NCI-H460 (cell line): ENCODE data around the gene MTAP. TPM values are rescaled to one million over a fixed set of nuclear protein-coding genes. Genes with fewer than 3 reads are reported as not detected.

Experiments
- DNase-seq: peaks from one replicate; pipeline ENCODE4 v3.0.0-alpha.2; 2016; ENCODE audit warnings: low read depth; ENCODE audit errors: extremely low read depth
- polyA plus RNA-seq: library from polyadenylated mRNA; depleted of rRNA; stranded (reverse); fragments of >200 nt; gene quantifications from 2 replicates; pipeline ENCODE4 v1.2.3, GENCODE V29; 2014; cell fraction: nucleus; rRNA removed
- total RNA-seq: library from RNA; depleted of rRNA; stranded (reverse); fragments of >200 nt; shearing (Covaris generic); gene quantifications from 2 replicates; pipeline ENCODE4 v1.2.3, GENCODE V29; 2014; rRNA removed

Gene MTAP
- total RNA-seq: 43.7 and 55.3 TPM in 2 replicates
- polyA plus RNA-seq: 36.2 and 128 TPM in 2 replicates

GRCh38 chr9:21802418-21803000 is at the start of gene MTAP:
Gene MTAP (plus strand): TSS chr9:21802636. CDS start chr9:21802749, 113 bp downstream.
- peak; percentile 74 for DNase-seq

DNA sequence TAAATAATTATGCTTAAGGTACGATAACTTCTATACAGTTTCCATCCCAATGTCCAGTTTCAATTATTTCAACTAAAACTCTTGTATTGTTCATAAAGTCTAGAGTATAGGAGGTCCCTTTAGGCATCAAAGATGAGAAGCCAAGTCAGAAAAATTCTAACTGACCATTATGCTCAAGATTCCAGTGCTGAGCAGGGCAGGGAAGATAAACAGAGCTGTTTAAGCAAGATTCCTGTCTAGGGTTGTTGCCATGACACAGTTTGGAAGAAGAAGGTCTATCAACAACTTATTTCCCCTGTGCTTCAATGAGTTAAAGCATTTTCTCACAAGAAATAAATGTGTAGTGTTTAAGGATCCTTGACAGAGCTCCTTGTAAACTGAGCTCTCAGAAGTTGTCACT is 48.9 kb upstream of the MTAP start:
- DNase-seq: no peak

GRCh38 chr9:21754741-21755140 is 47.7 kb upstream of the MTAP start:
- DNase-seq: no peak

DNA sequence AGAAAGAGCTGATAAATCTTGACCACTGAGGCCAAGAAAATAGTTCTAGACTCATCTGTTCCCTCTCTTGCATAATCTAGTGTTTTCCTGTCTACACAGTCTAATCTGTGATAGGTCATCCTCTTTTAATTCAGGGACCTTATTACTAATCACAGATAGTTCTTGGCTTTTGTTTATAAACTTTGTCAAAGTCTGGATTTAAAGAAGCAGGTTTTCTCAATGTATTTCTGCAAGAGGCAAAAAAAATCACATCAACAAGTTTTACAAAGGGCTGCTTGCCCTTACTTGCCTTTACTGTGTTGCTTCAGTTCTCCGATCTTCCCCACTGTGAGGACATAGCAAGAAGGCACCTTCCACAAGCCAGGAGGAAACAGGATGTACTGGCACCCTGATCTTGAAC is 43.9 kb upstream of the MTAP start:
- no peak for DNase-seq

DNA sequence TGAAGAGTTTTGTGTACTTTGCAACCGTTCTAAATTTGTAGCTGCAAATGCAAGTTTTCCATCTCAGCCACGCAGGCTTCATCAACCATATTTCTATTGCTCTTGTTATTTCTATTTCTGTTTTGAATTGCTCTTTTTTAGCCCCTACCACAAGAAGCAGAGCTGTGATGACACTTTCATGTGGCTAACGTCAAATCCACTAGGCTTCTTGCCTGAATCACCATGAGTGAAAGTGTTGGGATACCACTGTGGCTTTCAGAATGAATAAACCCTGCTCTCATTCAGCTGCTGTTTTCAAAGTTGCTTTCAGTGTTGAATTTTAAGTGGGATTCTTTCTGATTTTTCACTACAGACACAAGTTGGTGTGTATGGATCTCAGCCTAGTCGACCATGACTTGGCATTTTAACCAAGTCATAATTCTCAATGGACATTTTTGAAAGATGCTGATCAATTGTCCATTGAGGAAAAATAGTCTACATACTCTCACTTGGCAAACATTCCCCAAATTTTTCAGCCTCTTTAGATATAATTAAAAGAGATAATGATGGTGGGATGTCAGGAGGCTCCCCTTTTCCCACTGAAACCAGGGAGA is 41.0 kb upstream of the MTAP start:
- DNase-seq: no peak

DNA sequence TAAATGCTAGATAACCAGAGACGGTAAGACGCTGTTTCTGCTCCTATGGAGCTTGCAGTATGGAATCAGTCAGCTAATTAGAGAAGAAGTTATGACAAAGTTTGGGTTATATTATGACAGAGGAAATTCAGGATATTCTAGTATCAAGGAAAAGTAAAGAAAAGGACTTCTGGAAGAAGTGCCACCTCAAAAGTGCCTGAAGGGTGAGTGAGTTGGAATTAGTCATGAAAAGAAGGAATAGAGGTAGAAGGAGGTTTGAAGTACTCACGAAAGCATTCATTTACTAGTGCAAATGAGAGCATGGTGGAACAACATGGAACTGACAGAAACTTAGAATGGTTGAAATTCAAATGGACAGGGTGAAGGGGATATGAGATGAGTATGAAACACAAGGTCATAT is 40.4 kb upstream of the MTAP start:
- DNase-seq: no peak

- no peak for DNase-seq
Observed at GRCh38 chr9:21764846-21765245, 37.6 kb upstream of the MTAP start.

GRCh38 chr9:21766096-21766495 is 36.3 kb upstream of the MTAP start:
- no peak for DNase-seq

- DNase-seq: no peak
Observed at GRCh38 chr9:21770871-21771560, 31.4 kb upstream of the MTAP start.

DNA sequence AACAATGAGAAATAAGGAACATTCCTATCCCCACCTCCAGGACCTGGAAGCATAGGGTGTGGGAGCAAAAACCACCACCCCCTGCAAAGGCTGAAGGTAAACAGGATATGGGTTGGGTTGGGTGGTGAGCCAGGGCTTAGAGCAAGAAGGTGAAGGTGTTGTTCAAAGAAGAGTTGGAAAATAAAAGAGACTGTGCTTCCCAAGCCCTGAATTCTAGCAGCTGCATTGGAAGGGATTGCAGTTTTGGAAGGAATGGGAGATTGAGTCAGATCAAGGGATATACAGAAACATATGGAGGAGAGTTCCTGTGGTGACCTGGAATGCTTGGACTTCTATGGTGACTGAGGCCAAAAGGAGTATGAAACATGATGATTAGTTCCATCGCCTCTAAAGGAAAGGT is 24.7 kb upstream of the MTAP start:
- DNase-seq: no peak

DNA sequence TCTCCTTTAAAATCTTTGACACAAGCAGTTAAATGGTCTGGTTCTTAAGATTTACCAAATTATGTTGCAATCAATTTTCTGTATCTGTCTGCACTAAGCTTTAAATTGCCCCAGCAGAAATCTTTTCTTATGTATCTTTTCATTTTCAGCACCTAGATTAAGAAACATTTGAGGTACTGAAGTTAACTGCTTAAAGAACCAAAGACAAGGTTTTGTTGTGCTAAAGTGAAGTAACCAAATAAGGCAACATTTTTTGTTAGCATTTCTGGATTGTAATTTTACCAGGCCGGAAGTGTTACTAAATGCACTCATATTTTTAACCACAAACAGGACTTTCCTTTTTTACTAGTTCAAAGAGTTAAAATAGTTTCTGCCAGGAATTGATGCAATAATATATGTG is 24.1 kb upstream of the MTAP start:
- no peak for DNase-seq

GRCh38 chr9:21779397-21779796 is 23.0 kb upstream of the MTAP start:
- DNase-seq: no peak

GRCh38 chr9:21781656-21782055 is 20.8 kb upstream of the MTAP start:
- no peak for DNase-seq

- DNase-seq: no peak
Observed at GRCh38 chr9:21782205-21782604, 20.2 kb upstream of the MTAP start.

DNA sequence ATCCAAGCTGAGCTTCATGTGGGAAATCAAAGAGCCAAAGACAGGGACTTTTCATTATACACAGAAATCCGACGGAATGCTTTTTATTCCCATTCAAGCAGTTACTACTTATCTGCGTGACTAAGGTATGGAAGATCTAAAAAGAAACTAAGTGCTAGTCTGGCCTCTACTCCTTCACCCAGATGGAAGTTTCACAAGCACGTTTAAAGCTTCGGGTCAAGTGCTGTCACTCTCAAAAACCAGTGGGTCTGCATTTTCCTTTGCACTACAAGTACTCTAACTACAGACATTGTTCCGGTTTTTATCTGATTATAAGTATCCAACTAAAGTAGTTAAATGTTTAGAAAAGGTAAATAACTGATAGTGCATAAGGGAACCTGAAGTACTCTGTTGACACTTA is 13.7 kb upstream of the MTAP start:
- DNase-seq: no peak

DNA sequence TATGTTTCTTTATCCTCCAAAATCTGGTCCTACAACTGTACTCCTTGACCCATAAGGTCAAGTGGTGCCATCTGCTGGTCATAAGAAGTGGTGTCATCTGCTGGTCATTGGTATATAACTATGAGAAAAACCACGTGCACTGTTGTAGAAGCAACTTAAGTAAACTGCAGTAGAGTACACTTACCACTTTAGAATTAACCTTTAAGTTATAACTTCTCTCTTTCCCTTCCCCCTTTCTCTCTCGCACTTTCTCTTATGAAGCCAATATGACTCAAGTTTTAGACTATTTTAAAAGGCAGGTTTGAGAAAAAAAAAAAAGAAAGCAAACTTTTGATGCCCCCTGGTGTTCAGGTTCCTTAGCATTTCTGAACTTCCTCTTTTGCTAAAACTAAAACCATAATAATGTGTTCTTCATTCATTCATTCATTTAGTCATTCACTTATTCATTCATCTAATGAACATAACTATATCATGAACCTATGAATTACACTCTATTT is 12.8 kb upstream of the MTAP start:
- peak; percentile 84 for DNase-seq

DNA sequence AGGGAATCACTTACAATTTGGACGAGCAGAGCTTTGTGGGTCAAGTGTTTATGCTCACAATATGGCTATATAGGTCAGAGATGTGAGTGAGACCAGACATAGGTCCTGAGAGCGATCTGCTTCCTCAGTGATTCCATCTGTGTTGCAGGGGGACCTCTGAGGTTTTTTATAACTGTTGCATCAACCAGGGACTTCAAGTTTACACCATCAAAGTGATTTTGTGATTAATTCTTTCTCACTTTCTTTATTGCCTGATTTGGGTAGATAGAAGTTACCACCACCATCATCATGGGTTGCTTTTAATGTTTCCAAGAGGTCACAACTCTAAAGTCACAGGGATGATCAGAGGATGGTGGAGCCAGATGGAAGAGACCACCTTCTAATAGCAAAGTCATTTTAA is 7.0 kb upstream of the MTAP start:
- DNase-seq: no peak

DNA sequence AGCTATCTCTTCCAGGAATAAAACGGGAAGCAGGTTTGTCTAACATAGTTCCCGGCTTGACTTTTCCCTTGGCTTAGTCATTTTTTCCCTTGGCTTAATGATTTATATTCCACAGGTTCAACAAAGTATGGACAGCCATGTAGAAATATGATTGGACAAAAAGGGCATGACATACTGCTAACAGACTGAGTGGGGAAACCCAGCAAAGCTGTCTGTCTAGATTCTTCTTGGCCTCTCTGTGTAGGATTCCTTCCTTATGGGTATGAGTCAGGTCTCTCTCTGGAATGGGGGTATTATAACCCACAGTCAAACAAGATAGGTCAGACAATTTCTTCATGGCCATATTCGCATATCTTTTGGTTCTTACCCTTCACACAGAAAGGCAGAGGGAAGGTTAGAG is 5.7 kb upstream of the MTAP start:
- DNase-seq: no peak

GRCh38 chr9:21800931-21801682 is 1.3 kb upstream of the MTAP start:
- no peak for DNase-seq

- peak; percentile 36 for DNase-seq
Observed at GRCh38 chr9:21801683-21802417, 586 bp upstream of the MTAP start.

GRCh38 chr9:21803649-21804048 is 1.2 kb downstream of the MTAP start:
- DNase-seq: no peak
